ENCODE results near the gene ESRRA. TPM values are rescaled to one million over a fixed set of nuclear protein-coding genes. Genes with fewer than 3 reads are reported as not detected.
A peak's percentile ranks its signal among the peaks of the same experiment; 100 is the strongest.

Gene ESRRA
- total and polyA plus RNA-seq, 9 of the 15 experiments (the other 6 are each of a cell fraction or from before 2014, with no cell fraction given) = 0.27 to 89.7 (median 23.7) TPM

GRCh38 chr11:64334764-64335735, 29.7 kb downstream of the ESRRA start (continued):
- TF ChIP-seq, protein P1, sequence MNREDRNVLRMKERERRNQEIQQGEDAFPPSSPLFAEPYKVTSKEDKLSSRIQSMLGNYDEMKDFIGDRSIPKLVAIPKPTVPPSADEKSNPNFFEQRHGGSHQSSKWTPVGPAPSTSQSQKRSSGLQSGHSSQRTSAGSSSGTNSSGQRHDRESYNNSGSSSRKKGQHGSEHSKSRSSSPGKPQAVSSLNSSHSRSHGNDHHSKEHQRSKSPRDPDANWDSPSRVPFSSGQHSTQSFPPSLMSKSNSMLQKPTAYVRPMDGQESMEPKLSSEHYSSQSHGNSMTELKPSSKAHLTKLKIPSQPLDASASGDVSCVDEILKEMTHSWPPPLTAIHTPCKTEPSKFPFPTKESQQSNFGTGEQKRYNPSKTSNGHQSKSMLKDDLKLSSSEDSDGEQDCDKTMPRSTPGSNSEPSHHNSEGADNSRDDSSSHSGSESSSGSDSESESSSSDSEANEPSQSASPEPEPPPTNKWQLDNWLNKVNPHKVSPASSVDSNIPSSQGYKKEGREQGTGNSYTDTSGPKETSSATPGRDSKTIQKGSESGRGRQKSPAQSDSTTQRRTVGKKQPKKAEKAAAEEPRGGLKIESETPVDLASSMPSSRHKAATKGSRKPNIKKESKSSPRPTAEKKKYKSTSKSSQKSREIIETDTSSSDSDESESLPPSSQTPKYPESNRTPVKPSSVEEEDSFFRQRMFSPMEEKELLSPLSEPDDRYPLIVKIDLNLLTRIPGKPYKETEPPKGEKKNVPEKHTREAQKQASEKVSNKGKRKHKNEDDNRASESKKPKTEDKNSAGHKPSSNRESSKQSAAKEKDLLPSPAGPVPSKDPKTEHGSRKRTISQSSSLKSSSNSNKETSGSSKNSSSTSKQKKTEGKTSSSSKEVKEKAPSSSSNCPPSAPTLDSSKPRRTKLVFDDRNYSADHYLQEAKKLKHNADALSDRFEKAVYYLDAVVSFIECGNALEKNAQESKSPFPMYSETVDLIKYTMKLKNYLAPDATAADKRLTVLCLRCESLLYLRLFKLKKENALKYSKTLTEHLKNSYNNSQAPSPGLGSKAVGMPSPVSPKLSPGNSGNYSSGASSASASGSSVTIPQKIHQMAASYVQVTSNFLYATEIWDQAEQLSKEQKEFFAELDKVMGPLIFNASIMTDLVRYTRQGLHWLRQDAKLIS (CRISPR knock-in tag; IDR thresholded peaks at IDR 0.05) = 0 out of 2 replicates have a peak, but pooled peaks have one; percentile 57
- TF ChIP-seq ZNF134 (CRISPR knock-in tag; conservative IDR thresholded peaks at IDR 0.05) = peak; percentile 41; the same call in 1 of the 2 replicates
- peak; percentile 77 for TF ChIP-seq MAFK (IDR thresholded peaks at IDR 0.05; ENCODE audit: low read length)
- 0 out of 2 replicates have a peak, but pooled peaks have one; percentile 44 for TF ChIP-seq HDAC8 (tag; IDR thresholded peaks at IDR 0.05)
- peak; percentile 85 for TF ChIP-seq LCOR (CRISPR knock-in tag; IDR thresholded peaks at IDR 0.05)
- peak; percentile 53 for TF ChIP-seq JUNB (CRISPR knock-in tag; conservative IDR thresholded peaks at IDR 0.05)
- peak; percentile 99 for TF ChIP-seq CBFA2T2 (conservative IDR thresholded peaks at IDR 0.05)
- TF ChIP-seq GTF2A2 (tag; IDR thresholded peaks at IDR 0.05) = no peak
- peak; percentile 93 for TF ChIP-seq ADNP (tag; IDR thresholded peaks at IDR 0.05)
- TF ChIP-seq RB1 (IDR thresholded peaks at IDR 0.05; ENCODE audit: low read depth) = peak; percentile 33; the same call in 1 of the 2 replicates
- no peak for TF ChIP-seq PTRF (tag; IDR thresholded peaks at IDR 0.05)
- TF ChIP-seq ZNF766 (CRISPR knock-in tag; conservative IDR thresholded peaks at IDR 0.05) = peak; percentile 86
- peak; percentile 81; the same call in 1 of the 2 replicates for TF ChIP-seq KLF1 (tag; IDR thresholded peaks at IDR 0.05)
- TF ChIP-seq, protein P2, sequence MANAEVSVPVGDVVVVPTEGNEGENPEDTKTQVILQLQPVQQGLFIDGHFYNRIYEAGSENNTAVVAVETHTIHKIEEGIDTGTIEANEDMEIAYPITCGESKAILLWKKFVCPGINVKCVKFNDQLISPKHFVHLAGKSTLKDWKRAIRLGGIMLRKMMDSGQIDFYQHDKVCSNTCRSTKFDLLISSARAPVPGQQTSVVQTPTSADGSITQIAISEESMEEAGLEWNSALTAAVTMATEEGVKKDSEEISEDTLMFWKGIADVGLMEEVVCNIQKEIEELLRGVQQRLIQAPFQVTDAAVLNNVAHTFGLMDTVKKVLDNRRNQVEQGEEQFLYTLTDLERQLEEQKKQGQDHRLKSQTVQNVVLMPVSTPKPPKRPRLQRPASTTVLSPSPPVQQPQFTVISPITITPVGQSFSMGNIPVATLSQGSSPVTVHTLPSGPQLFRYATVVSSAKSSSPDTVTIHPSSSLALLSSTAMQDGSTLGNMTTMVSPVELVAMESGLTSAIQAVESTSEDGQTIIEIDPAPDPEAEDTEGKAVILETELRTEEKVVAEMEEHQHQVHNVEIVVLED (CRISPR knock-in tag; IDR thresholded peaks at IDR 0.05) = no peak
- TF ChIP-seq TCF7 (IDR thresholded peaks at IDR 0.05; ENCODE audit: borderline replicate concordance) = peak; percentile 72; the same call in 1 of the 2 replicates
- TF ChIP-seq BHLHE40 (IDR thresholded peaks at IDR 0.05; ENCODE audit: low read length) = peak; percentile 85
- peak; percentile 96 for TF ChIP-seq LEF1 (IDR thresholded peaks at IDR 0.05)
- TF ChIP-seq ATF4 (CRISPR knock-in tag; IDR thresholded peaks at IDR 0.05) = 0 out of 2 replicates have a peak, but pooled peaks have one; percentile 49
- peak; percentile 67; the same call in 1 of the 2 replicates for TF ChIP-seq L3MBTL2 (IDR thresholded peaks at IDR 0.05)
